GM12801 (cell line): Measurements from ENCODE around the gene IQSEC1.

Experiments
- TF ChIP-seq, protein P1 (sequence below): IDR thresholded peaks from one replicate; pipeline ENCODE4 v1.5.1; 2011; ENCODE audit warnings: control low read depth; ENCODE audit not compliant: insufficient read length; ENCODE audit errors: extremely low read depth

IQSEC1 gene

DNA sequence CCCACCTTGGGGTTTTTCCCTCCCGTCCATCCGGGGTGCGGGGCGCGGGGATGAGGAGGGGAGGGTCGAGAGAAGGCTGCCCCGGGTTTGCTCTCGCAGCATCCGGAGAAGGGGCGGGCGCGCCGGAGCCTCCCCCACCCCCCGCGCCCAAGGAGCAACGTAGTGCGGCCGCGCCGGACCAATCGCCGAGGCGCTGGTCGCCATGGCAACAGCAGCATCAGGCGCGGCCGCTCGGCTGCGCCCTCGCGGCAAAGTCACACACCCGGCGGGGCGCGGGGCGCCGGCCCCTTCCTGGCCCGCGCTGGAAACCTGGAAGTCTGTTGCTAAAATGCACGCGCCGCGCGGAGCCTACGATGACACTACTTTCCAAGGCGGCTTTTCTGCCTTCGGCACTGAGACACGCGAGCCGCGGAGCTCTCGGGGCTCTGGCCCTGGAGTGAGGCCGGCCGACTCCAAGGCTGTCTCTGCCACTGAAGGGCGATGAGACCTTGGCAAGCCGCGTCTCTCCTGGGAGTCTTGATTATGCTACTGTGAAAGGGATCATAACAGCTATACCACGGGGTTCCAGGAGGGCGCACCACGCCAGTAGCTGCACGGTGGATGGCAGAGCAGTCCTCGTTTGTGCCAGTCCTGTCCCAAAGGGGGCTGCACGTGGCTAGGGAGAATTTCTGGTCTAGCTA is at the start of gene IQSEC1:
TSS of gene IQSEC1 (minus strand) at position 104 of the 680 bp plus-strand sequence. CDS start 415 bp downstream, outside the sequence.
- TF ChIP-seq, protein P1, sequence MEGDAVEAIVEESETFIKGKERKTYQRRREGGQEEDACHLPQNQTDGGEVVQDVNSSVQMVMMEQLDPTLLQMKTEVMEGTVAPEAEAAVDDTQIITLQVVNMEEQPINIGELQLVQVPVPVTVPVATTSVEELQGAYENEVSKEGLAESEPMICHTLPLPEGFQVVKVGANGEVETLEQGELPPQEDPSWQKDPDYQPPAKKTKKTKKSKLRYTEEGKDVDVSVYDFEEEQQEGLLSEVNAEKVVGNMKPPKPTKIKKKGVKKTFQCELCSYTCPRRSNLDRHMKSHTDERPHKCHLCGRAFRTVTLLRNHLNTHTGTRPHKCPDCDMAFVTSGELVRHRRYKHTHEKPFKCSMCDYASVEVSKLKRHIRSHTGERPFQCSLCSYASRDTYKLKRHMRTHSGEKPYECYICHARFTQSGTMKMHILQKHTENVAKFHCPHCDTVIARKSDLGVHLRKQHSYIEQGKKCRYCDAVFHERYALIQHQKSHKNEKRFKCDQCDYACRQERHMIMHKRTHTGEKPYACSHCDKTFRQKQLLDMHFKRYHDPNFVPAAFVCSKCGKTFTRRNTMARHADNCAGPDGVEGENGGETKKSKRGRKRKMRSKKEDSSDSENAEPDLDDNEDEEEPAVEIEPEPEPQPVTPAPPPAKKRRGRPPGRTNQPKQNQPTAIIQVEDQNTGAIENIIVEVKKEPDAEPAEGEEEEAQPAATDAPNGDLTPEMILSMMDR, result no peak

DNA sequence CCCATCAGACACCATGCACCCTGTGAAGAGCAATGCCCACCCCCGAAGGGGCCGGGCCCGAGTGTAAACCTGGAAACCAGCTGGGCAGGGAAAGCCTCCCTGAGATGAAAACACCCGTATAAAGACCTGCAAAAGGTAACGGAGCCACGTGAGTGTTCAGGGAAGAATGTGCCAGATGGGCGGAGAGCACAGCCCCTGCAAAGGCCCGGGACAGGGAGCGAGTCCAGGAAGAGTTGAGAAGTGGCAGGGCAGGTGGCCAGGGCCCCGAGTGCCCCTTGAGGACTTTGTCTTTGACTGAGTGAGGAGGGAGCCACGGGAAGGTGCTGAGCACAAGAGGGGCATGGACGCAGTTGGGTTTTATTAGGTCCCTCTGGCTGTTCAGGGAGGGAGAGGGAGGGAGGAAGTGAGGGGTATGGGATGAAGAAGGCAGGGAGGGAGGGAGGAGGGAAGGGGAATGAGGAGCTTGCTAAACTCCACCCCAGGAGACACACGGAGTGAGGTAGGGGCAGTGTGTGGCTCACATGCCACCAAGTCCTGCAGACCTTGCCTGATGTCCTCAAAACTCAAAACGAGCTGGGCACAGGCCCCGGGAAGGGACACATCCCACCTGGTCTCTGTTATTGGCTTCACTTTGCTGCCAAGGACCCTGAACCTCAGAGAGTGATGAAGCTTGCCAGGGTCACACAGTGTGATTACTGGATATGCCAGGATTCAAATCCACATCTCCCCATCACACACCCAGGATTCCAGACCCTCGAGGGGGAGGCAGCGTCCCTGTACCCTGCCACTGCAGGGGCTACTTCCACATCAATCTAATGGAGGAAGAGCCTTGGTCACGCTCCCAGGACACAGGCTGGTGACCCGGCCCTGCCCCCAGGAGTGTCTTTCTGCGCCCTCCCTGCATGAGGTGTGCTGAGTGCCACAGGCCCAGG is 49.1 kb upstream of the IQSEC1 start:
- TF ChIP-seq, protein P1, result no peak

DNA sequence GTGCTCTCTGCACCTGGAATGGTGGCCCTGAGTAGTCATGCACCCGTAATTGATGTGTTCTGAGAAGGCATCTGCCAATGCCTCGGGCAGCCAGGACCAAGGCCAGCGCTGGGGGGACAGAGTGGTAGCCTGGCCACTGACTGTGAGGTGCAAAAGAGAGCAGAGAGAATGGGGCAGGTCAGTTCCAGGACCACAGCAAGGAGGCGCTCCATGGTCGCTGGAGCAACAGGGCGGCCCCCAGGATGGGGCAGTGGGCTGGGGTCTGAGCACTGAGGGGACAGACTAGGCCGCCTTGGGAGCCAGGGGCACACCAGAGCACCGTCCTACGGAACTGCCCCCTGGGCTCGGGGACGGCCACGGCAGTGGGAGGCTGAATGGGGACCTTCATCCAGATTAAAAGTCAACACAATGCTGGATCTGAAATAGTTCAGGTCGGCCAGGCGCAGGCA is 48.3 kb upstream of the IQSEC1 start:
- TF ChIP-seq, protein P1, result no peak

DNA sequence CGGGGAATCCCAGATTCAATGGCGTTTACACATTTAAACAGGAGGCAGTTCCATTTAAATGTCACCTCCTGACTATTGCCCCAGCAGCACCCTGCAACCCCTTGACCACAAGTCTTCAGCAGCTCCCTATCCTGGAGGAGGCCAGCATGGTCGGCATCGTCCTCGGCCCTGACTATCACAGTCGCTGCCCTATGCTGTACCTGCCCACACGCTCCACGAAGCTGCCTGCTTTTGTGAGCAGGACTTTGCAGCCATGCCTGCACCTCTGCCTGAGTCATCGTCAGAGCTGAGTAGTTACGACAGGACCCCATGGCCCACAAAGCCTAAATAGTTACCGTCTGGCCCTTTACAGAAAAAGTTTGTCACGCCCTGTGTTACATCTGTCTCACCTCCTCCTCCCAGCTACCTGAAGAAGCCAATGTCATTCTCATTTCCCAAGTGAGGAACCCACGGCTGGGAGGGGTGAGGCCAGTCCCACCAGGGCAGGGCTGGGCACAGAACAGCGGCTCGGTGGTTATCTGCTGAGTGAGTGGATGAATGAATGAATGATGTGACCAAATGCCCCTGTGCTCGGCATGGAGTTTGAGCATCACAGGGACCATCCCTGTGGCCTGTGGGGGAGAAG is 47.8 kb upstream of the IQSEC1 start:
- TF ChIP-seq, protein P1, result no peak

DNA sequence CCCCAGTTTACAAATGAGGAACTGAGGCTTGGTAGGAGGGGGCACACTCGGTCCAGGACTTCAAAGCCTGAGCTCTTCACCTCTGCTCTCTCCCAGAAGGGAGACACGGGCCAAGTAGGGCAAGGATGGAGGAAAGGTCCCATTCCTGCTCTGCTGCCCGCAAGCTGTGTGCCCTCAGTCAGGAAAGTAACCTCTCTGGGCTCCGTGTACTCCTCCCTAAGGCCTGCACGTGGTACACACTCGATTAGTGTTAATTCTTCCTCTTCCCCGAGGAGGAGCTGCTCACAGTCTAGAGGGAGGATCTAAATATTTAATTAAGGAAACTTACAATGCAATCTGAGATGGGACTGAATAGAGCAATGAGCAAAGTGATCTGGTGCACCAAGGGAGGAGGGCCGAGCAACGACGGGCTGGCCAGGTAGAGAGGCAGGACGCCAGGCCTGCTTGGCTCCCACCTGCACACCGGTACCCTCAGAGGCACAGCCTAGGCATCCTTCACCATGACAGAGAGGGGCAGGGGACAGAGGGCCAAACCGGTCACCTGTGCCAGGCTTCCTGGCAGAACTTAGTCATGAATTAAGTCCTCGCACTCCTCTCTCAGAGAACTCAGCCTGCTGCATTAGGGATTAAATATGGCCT is 47.2 kb upstream of the IQSEC1 start:
- TF ChIP-seq, protein P1, result no peak

DNA sequence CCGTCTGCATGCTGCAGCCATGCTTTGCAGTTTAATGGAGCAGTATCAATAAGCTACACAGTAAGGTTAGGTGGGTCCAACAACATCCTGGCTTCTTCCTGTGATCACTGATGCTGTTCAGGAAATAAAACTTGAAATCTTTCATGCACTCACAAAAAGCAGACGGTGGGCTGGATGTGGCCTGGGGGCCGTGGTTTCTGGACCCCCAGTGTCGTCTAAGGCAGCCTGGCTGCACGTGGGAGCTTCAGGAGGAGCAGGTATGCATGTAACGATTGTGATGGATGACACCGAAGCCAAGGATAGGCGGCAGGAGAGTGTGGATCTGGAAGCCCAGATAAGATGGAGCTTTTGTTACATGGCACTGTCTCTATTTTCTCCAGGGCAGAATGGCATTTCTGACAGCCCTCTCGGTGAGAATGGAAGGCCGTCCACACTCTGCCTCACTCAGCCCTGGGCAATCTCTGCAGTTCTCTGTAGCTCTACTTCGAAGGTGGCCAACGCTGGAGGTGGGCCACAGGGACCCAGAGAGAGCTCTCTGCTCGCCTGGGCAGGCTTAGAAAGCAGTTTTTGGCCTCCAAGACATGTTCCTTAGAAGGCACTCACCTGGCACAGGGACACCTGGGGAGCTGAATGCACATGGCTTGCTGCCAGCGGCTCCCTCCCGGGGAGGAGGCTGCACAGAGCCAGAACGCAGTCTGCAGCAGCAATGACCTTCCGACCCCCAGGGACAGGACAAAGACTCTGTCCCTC is 46.4 kb upstream of the IQSEC1 start:
- TF ChIP-seq, protein P1, result no peak
